Esophagus muscularis mucosa (tissue), 4 donors: ENCODE results near the gene BICC1. TPM values are rescaled to one million over a fixed set of nuclear protein-coding genes. Genes with fewer than 3 reads are reported as not detected.
A peak's percentile ranks its signal among the peaks of the same experiment; 100 is the strongest.

Experiments used
- DNase-seq: peaks from one replicate; pipeline ENCODE4 v3.0.0-alpha.2; 2017; ENCODE audit errors: extremely low spot score
- H3K27ac ChIP-seq, 4 donors: fragments of 200-600 bp; sonication (generic); replicated peaks in 1 of 4; 1 replicate in 3 of 4; 2 replicates in 1 of 4; pipeline ENCODE4 v1.5.1; 2016 to 2019; ENCODE audit warnings: mild to moderate bottlenecking in 1 of 4
- H3K27me3 ChIP-seq, 4 donors: fragments of 200-600 bp; sonication (generic); one replicate each; pipeline versions ENCODE4 v1.5.1 to v1.6.0; 2016 to 2019
- H3K36me3 ChIP-seq, 4 donors: fragments of 200-600 bp; sonication (generic); one replicate each; pipeline ENCODE4 v1.5.1; 2016 to 2019
- H3K4me1 ChIP-seq, 4 donors: fragments of 200-600 bp; sonication (generic); one replicate each; pipeline ENCODE4 v1.5.1; 2016 to 2019
- H3K4me3 ChIP-seq, 4 donors: fragments of 200-600 bp; sonication (generic); 1 replicate in 2 of 4; 2 replicates in 2 of 4; pipeline ENCODE4 v1.5.1; 2016 to 2019; ENCODE audit warnings: mild to moderate bottlenecking in 4 of 4, moderate library complexity in 1 of 4
- H3K9me3 ChIP-seq, 4 donors: fragments of 200-600 bp; sonication (generic); 1 replicate in 3 of 4; 2 replicates in 1 of 4; pipeline ENCODE4 v1.5.1; 2016 to 2019
- CTCF ChIP-seq, 3 experiments: fragments of 200-600 bp in 2 of 3; fragments of 450-650 bp in 1 of 3; sonication (generic) in 2 of 3; IDR thresholded peaks; one replicate each; pipeline ENCODE4 v1.5.1; 2017 to 2019; ENCODE audit warnings: antibody characterized with exemption in 3 of 3, mild to moderate bottlenecking in 2 of 3, moderate library complexity in 1 of 3
- EP300 ChIP-seq: sonication (generic); formaldehyde crosslinking; IDR thresholded peaks from one replicate; pipeline ENCODE4 v1.6.1; 2017; ENCODE audit warnings: antibody characterized with exemption
- POLR2A ChIP-seq: fragments of 450-650 bp; IDR thresholded peaks from one replicate; pipeline ENCODE4 v1.6.1; 2017; ENCODE audit warnings: antibody characterized with exemption, moderate library complexity, mild to moderate bottlenecking, low read depth
- POLR2AphosphoS5 ChIP-seq, 2 donors: sonication (generic); formaldehyde crosslinking; IDR thresholded peaks; one replicate each; pipeline ENCODE4 v1.6.1; 2017; ENCODE audit warnings: antibody characterized with exemption in 2 of 2
- WGBS: methylation state at CpG from one replicate; pipeline ENCODE4 v1.1.5; 2018; 5-methylcytosine and 5-hydroxymethylcytosine counted together
- intact Hi-C: fragments of 100-400 bp; cut with DNase I; formaldehyde crosslinking; loops from one replicate; pipeline ENCODE4 v1.15.1; 2023
- total RNA-seq, 4 donors: library from RNA; depleted of rRNA; stranded (reverse); fragments of >200 nt; gene quantifications; one replicate each; pipeline versions ENCODE4 v1.1.0 to v1.2.1, GENCODE V29; 2016

BICC1 gene
- total RNA-seq, 4 donors from 2014 or later = 19.1 to 24.9 (median 20.5) TPM

GRCh38 chr10:58661902-58662301 is 149.2 kb downstream of the BICC1 start:
- WGBS = 38% methylated on average over 2 of the region's 2 CpGs
- no peak overlapping the region for H3K27ac ChIP-seq
- no peaks in the 10 kb centered on the region for H3K36me3 ChIP-seq
- TF ChIP-seq EP300 (no peak), POLR2AphosphoS5 (IDR thresholded peaks at IDR 0.05) (no peak), CTCF (IDR thresholded peaks at IDR 0.05) (no peak), POLR2A (no peak)
- H3K27me3 ChIP-seq = no peaks in the 10 kb centered on the region
- H3K4me1 ChIP-seq = peaks cover 0 to 37% (median 6%) of the 10 kb centered on the region in 4 donors
- H3K9me3 ChIP-seq = peaks cover 0 to 8% (median 3%) of the 10 kb centered on the region in 4 donors
- DNase-seq = no peak
- intact Hi-C loops = no loop called here
- no peak overlapping the region for H3K4me3 ChIP-seq

GRCh38 chr10:58662314-58662713 is 149.6 kb downstream of the BICC1 start:
- H3K4me1 ChIP-seq = peaks cover 0 to 40% (median 9%) of the 10 kb centered on the region in 4 donors
- peak overlapping the region in 1 of 4 donors; percentile 41 for H3K27ac ChIP-seq
- intact Hi-C loops = no loop called here
- TF ChIP-seq POLR2AphosphoS5 (IDR thresholded peaks at IDR 0.05) (no peak), CTCF (IDR thresholded peaks at IDR 0.05) (no peak), EP300 (no peak), POLR2A (no peak)
- no peak for DNase-seq
- no peak overlapping the region for H3K4me3 ChIP-seq
- no peaks in the 10 kb centered on the region for H3K36me3 ChIP-seq
- no peaks in the 10 kb centered on the region for H3K27me3 ChIP-seq
- WGBS = 72% methylated on average over 4 of the region's 4 CpGs
- peaks cover 0 to 8% (median 3%) of the 10 kb centered on the region in 4 donors for H3K9me3 ChIP-seq

- DNase-seq = no peak
- Histone ChIP-seq H3K27ac (peak overlapping the region; percentile 21 to 58 (median 39)), H3K36me3 (no peaks in the 10 kb centered on the region), H3K4me3 (peak overlapping the region in 3 of 4 donors; percentile 34 to 42 (median 36)), H3K27me3 (no peaks in the 10 kb centered on the region), H3K4me1 (peaks cover 0 to 42% (median 9%) of the 10 kb centered on the region in 4 donors), H3K9me3 (peaks cover 0 to 8% (median 3%) of the 10 kb centered on the region in 4 donors)
- intact Hi-C loops = no loop called here
- 49% methylated on average over 3 of the region's 3 CpGs for WGBS
- TF ChIP-seq POLR2AphosphoS5 (IDR thresholded peaks at IDR 0.05) (no peak), EP300 (no peak), CTCF (IDR thresholded peaks at IDR 0.05) (no peak), POLR2A (no peak)
Measured at GRCh38 chr10:58665361-58665760, 152.7 kb downstream of the BICC1 start.

GRCh38 chr10:58666024-58666423 is 153.4 kb downstream of the BICC1 start:
- TF ChIP-seq CTCF (IDR thresholded peaks at IDR 0.05) = no peak
- no peak for TF ChIP-seq POLR2AphosphoS5 (IDR thresholded peaks at IDR 0.05)
- no peak for TF ChIP-seq POLR2A
- no peak for TF ChIP-seq EP300
- intact Hi-C loops = no loop called here
- H3K4me1 ChIP-seq = peaks cover 0 to 35% (median 9%) of the 10 kb centered on the region in 4 donors
- H3K36me3 ChIP-seq = no peaks in the 10 kb centered on the region
- H3K27ac ChIP-seq = peak overlapping the region; percentile 21 to 58 (median 40)
- no peaks in the 10 kb centered on the region for H3K27me3 ChIP-seq
- no peak for DNase-seq
- H3K9me3 ChIP-seq = peaks cover 0 to 8% (median 3%) of the 10 kb centered on the region in 4 donors
- 43% methylated on average over 3 of the region's 3 CpGs for WGBS
- peak overlapping the region; percentile 5 to 42 (median 35) for H3K4me3 ChIP-seq
